HEK293 (cell line): ENCODE data around the gene FNIP1.

Experiments
- CTCF ChIA-PET: fragments of 350-600 bp; formaldehyde crosslinking; extraction: SDS; loops from one replicate; lab custom pipeline; 2021; ENCODE audit warnings: antibody characterized with exemption; lab: Yijun Ruan, JAX
- POLR2A ChIA-PET: fragments of 300-600 bp; formaldehyde crosslinking; extraction: SDS; loops from one replicate; lab custom pipeline; 2020; ENCODE audit warnings: antibody characterized with exemption, inconsistent platforms; lab: Yijun Ruan, JAX
- H3K27ac ChIP-seq: fragments of 200-500 bp; sonication (Bioruptor generic); 2 replicates; pipeline ENCODE4 v1.5.1; 2014; ENCODE audit warnings: low read depth, low read length, control low read depth, inconsistent platforms; ENCODE audit errors: extremely low read depth
- H3K36me3 ChIP-seq, 2 experiments: fragments of 200-500 bp in 1 of 2; sonication (Bioruptor generic) in 1 of 2; 1 replicate in 1 of 2; 2 replicates in 1 of 2; pipeline ENCODE4 v1.5.1; 2014 to 2017; ENCODE audit warnings: inconsistent platforms in 2 of 2, low read length in 2 of 2; ENCODE audit not compliant: control insufficient read depth in 2 of 2, insufficient read depth in 1 of 2
- H3K4me1 ChIP-seq: fragments of 200-500 bp; sonication (Bioruptor generic); 2 replicates; pipeline ENCODE4 v1.5.1; 2014; ENCODE audit warnings: mild to moderate bottlenecking, low read length, inconsistent platforms; ENCODE audit not compliant: control insufficient read depth, insufficient read depth
- H3K4me3 ChIP-seq: 2 replicates; pipeline ENCODE4 v1.5.1; 2011; ENCODE audit warnings: low read depth, mild to moderate bottlenecking, control low read depth, low read length, moderate library complexity
- H3K9me3 ChIP-seq: fragments of 200-500 bp; sonication (Bioruptor generic); 2 replicates; pipeline ENCODE4 v1.5.1; 2014; ENCODE audit warnings: low read depth, low read length, inconsistent platforms; ENCODE audit not compliant: control insufficient read depth, insufficient read depth
- MYNN ChIP-seq: fragments of 450-650 bp; formaldehyde crosslinking; IDR thresholded peaks from 2 replicates; pipeline ENCODE4 v1.5.1; 2016; ENCODE audit warnings: missing biosample characterization, missing genetic modification characterization, borderline replicate concordance
- OVOL3 ChIP-seq: fragments of 450-650 bp; formaldehyde crosslinking; IDR thresholded peaks from 2 replicates; pipeline ENCODE4 v1.5.1; 2016; ENCODE audit warnings: missing biosample characterization, missing genetic modification characterization
- PRDM1 ChIP-seq: fragments of 450-650 bp; formaldehyde crosslinking; IDR thresholded peaks from 2 replicates; pipeline ENCODE4; 2016; ENCODE audit warnings: missing biosample characterization, missing genetic modification characterization
- YY1 ChIP-seq: fragments of 450-650 bp; formaldehyde crosslinking; IDR thresholded peaks from 2 replicates; pipeline ENCODE4 v1.5.1; 2018; ENCODE audit warnings: missing biosample characterization, missing genetic modification characterization
- ZBTB8A ChIP-seq: fragments of 450-650 bp; formaldehyde crosslinking; IDR thresholded peaks from 2 replicates; pipeline ENCODE4 v1.5.1; 2016; ENCODE audit warnings: missing biosample characterization, missing genetic modification characterization
- ZNF112 ChIP-seq: fragments of 450-650 bp; formaldehyde crosslinking; IDR thresholded peaks from 2 replicates; pipeline ENCODE4 v1.5.0; 2017; ENCODE audit warnings: missing biosample characterization, missing genetic modification characterization
- ZNF114 ChIP-seq: fragments of 450-650 bp; formaldehyde crosslinking; IDR thresholded peaks from 2 replicates; pipeline ENCODE4 v1.5.0; 2017; ENCODE audit warnings: missing biosample characterization, missing genetic modification characterization
- ZNF2 ChIP-seq: fragments of 450-650 bp; formaldehyde crosslinking; IDR thresholded peaks from 2 replicates; pipeline ENCODE4 v1.5.1; 2016; ENCODE audit warnings: missing biosample characterization, missing genetic modification characterization
- ZNF350 ChIP-seq: fragments of 450-650 bp; formaldehyde crosslinking; IDR thresholded peaks from 2 replicates; pipeline ENCODE4 v1.5.0; 2017; ENCODE audit warnings: missing biosample characterization, mild to moderate bottlenecking, missing genetic modification characterization
- ZNF521 ChIP-seq: fragments of 450-650 bp; formaldehyde crosslinking; IDR thresholded peaks from 2 replicates; pipeline ENCODE4 v1.5.1; 2017; ENCODE audit warnings: missing biosample characterization, mild to moderate bottlenecking, missing genetic modification characterization
- ZNF600 ChIP-seq: fragments of 450-650 bp; formaldehyde crosslinking; IDR thresholded peaks from 2 replicates; pipeline ENCODE4 v1.5.1; 2016; ENCODE audit warnings: missing biosample characterization, missing genetic modification characterization
- ZNF830 ChIP-seq: fragments of 450-650 bp; IDR thresholded peaks from 2 replicates; pipeline ENCODE4 v1.5.0; 2018; ENCODE audit warnings: missing biosample characterization, missing genetic modification characterization, low read depth, mild to moderate bottlenecking, moderate library complexity
- TF ChIP-seq, protein P1 (sequence below): fragments of 450-650 bp; formaldehyde crosslinking; IDR thresholded peaks from 2 replicates; pipeline ENCODE4 v1.5.1; 2016; ENCODE audit warnings: missing biosample characterization, missing genetic modification characterization
- TF ChIP-seq, protein P2 (sequence below): sonication (generic); formaldehyde crosslinking; IDR thresholded peaks from 2 replicates; pipeline ENCODE4 v1.8.1; 2022; ENCODE audit warnings: mild to moderate bottlenecking, moderate library complexity, missing genetic modification reagents
- TF ChIP-seq, protein P3 (sequence below): fragments of 450-650 bp; formaldehyde crosslinking; IDR thresholded peaks from 2 replicates; pipeline ENCODE4 v1.5.1; 2017; ENCODE audit warnings: missing biosample characterization, missing genetic modification characterization
- TF ChIP-seq, protein P4 (sequence below): fragments of 450-650 bp; formaldehyde crosslinking; IDR thresholded peaks from 2 replicates; pipeline ENCODE4 v1.5.1; 2016; ENCODE audit warnings: missing biosample characterization, missing genetic modification characterization
- TF ChIP-seq, protein P5 (sequence below): fragments of 450-650 bp; formaldehyde crosslinking; IDR thresholded peaks from 2 replicates; pipeline ENCODE4 v1.5.1; 2016; ENCODE audit warnings: missing biosample characterization, missing genetic modification characterization, borderline replicate concordance
- TF ChIP-seq, protein P6 (sequence below): fragments of 450-650 bp; formaldehyde crosslinking; IDR thresholded peaks from 2 replicates; pipeline ENCODE4 v1.5.1; 2016; ENCODE audit warnings: missing biosample characterization, missing genetic modification characterization

Gene FNIP1

DNA sequence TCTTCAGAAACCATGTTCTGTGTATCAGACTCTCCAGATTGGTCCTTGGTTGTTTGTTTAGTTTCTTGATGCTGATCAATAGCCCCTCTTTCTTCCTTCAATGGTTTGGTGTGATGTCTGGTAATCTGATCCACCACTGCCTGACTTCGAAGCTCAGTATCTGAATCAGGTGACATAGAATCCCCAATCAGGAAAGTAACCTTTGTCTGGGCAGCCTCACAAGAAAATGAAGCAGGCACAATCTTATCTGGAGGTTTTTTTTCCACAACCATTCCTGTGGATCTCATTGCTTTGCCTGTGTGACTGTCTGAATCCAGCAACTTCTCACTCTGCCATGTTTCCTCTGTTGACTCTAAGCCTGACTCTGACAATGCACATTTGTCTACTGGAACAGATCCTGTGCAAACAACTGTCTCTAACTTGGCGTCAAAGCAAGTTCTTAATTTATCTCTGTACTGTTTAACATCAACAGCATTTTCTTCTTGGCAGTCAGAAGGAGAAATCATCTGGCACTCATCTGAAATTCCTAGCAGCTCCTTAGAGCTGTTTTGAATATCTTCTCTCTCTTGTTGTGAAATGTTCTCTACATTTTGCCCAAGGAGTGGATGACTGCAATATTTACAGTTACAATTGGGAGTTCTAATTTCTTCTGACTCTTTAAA lies 124.7 kb downstream of the FNIP1 start (continued):
- TF ChIP-seq, protein P1, sequence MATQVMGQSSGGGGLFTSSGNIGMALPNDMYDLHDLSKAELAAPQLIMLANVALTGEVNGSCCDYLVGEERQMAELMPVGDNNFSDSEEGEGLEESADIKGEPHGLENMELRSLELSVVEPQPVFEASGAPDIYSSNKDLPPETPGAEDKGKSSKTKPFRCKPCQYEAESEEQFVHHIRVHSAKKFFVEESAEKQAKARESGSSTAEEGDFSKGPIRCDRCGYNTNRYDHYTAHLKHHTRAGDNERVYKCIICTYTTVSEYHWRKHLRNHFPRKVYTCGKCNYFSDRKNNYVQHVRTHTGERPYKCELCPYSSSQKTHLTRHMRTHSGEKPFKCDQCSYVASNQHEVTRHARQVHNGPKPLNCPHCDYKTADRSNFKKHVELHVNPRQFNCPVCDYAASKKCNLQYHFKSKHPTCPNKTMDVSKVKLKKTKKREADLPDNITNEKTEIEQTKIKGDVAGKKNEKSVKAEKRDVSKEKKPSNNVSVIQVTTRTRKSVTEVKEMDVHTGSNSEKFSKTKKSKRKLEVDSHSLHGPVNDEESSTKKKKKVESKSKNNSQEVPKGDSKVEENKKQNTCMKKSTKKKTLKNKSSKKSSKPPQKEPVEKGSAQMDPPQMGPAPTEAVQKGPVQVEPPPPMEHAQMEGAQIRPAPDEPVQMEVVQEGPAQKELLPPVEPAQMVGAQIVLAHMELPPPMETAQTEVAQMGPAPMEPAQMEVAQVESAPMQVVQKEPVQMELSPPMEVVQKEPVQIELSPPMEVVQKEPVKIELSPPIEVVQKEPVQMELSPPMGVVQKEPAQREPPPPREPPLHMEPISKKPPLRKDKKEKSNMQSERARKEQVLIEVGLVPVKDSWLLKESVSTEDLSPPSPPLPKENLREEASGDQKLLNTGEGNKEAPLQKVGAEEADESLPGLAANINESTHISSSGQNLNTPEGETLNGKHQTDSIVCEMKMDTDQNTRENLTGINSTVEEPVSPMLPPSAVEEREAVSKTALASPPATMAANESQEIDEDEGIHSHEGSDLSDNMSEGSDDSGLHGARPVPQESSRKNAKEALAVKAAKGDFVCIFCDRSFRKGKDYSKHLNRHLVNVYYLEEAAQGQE (tag by site-specific recombination) = no peak
- TF ChIP-seq ZBTB8A (tag by site-specific recombination) (no peak), ZNF600 (tag by site-specific recombination) (no peak), ZNF350 (tag by site-specific recombination) (no peak), ZNF112 (no peak), ZNF521 (no peak), ZNF830 (tag by site-specific recombination) (no peak), ZNF114 (no peak), ZNF2 (tag by site-specific recombination) (no peak), YY1 (no peak)

DNA sequence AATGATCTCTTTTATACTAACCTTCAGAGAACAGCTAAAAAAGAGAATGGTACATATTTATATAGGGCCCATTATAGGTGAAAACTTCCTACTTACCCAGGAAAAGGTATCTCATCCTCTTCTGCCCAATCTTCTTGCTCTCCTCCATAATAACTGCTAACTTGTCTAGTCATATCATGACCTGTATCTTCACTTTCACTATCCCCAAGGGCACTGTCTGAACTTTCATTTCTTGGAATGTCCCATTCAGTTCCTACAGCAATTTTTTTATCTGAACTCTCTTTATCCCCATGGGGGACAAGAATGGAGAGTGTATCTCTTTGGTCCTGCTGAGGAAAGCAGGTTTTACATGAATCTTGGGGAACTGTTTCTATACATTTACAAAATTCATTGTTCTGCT lies 125.4 kb downstream of the FNIP1 start:
- no peaks in the 10 kb centered on the region for H3K4me1 ChIP-seq
- no peaks in the 10 kb centered on the region for H3K9me3 ChIP-seq
- no peak overlapping the region for H3K4me3 ChIP-seq
- ChIA-PET CTCF (no interaction called here), POLR2A (no interaction called here)
- H3K27ac ChIP-seq = no peak overlapping the region
- TF ChIP-seq OVOL3 (tag by site-specific recombination) (no peak), PRDM1 (tag by site-specific recombination) (peak; percentile 76)
- TF ChIP-seq, protein P2, sequence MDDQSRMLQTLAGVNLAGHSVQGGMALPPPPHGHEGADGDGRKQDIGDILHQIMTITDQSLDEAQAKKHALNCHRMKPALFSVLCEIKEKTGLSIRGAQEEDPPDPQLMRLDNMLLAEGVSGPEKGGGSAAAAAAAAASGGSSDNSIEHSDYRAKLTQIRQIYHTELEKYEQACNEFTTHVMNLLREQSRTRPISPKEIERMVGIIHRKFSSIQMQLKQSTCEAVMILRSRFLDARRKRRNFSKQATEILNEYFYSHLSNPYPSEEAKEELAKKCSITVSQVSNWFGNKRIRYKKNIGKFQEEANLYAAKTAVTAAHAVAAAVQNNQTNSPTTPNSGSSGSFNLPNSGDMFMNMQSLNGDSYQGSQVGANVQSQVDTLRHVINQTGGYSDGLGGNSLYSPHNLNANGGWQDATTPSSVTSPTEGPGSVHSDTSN (CRISPR knock-in tag) = no peak
- TF ChIP-seq, protein P3, sequence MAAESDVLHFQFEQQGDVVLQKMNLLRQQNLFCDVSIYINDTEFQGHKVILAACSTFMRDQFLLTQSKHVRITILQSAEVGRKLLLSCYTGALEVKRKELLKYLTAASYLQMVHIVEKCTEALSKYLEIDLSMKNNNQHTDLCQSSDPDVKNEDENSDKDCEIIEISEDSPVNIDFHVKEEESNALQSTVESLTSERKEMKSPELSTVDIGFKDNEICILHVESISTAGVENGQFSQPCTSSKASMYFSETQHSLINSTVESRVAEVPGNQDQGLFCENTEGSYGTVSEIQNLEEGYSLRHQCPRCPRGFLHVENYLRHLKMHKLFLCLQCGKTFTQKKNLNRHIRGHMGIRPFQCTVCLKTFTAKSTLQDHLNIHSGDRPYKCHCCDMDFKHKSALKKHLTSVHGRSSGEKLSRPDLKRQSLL (tag by site-specific recombination) = no peak
- peaks cover 12 to 71% of the 10 kb centered on the region in 2 experiments for H3K36me3 ChIP-seq

DNA sequence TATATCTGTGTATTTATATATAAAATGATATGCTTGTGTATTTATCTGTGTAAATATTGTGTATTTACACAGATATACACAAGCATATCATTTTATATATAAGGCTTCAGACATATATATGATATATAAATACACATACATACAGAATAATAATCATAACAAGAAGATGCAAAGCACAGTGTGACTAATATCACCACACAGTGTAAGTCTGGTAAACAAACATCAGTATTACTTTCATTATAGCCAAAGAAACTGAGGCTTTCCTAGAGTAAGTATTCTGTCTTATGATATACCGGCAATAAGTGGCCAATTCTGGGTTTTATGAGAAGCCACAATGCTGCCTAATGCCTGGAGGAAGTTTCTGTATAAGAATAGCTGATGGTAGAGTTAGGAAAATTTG lies 131.9 kb downstream of the FNIP1 start:
- Histone ChIP-seq H3K4me1 (no peaks in the 10 kb centered on the region), H3K36me3 (peaks cover 17 to 55% of the 10 kb centered on the region in 2 experiments; a peak in 2 of 3 replicates), H3K9me3 (no peaks in the 10 kb centered on the region), H3K27ac (no peak overlapping the region), H3K4me3 (no peak overlapping the region)
- CTCF ChIA-PET = no interaction called here
- POLR2A ChIA-PET = interaction anchor here (0.6 kb wide), 1 partner anchor 17 kb away, joined by 3 read pairs; no protein-coding TSS in a partner anchor
- TF ChIP-seq, protein P4, sequence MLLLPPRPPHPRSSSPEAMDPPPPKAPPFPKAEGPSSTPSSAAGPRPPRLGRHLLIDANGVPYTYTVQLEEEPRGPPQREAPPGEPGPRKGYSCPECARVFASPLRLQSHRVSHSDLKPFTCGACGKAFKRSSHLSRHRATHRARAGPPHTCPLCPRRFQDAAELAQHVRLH (tag by site-specific recombination) = no peak
- TF ChIP-seq, protein P5, sequence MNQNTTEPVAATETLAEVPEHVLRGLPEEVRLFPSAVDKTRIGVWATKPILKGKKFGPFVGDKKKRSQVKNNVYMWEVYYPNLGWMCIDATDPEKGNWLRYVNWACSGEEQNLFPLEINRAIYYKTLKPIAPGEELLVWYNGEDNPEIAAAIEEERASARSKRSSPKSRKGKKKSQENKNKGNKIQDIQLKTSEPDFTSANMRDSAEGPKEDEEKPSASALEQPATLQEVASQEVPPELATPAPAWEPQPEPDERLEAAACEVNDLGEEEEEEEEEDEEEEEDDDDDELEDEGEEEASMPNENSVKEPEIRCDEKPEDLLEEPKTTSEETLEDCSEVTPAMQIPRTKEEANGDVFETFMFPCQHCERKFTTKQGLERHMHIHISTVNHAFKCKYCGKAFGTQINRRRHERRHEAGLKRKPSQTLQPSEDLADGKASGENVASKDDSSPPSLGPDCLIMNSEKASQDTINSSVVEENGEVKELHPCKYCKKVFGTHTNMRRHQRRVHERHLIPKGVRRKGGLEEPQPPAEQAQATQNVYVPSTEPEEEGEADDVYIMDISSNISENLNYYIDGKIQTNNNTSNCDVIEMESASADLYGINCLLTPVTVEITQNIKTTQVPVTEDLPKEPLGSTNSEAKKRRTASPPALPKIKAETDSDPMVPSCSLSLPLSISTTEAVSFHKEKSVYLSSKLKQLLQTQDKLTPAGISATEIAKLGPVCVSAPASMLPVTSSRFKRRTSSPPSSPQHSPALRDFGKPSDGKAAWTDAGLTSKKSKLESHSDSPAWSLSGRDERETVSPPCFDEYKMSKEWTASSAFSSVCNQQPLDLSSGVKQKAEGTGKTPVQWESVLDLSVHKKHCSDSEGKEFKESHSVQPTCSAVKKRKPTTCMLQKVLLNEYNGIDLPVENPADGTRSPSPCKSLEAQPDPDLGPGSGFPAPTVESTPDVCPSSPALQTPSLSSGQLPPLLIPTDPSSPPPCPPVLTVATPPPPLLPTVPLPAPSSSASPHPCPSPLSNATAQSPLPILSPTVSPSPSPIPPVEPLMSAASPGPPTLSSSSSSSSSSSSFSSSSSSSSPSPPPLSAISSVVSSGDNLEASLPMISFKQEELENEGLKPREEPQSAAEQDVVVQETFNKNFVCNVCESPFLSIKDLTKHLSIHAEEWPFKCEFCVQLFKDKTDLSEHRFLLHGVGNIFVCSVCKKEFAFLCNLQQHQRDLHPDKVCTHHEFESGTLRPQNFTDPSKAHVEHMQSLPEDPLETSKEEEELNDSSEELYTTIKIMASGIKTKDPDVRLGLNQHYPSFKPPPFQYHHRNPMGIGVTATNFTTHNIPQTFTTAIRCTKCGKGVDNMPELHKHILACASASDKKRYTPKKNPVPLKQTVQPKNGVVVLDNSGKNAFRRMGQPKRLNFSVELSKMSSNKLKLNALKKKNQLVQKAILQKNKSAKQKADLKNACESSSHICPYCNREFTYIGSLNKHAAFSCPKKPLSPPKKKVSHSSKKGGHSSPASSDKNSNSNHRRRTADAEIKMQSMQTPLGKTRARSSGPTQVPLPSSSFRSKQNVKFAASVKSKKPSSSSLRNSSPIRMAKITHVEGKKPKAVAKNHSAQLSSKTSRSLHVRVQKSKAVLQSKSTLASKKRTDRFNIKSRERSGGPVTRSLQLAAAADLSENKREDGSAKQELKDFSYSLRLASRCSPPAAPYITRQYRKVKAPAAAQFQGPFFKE (tag by site-specific recombination) = no peak
- TF ChIP-seq MYNN (tag by site-specific recombination) = no peak
- TF ChIP-seq, protein P6, sequence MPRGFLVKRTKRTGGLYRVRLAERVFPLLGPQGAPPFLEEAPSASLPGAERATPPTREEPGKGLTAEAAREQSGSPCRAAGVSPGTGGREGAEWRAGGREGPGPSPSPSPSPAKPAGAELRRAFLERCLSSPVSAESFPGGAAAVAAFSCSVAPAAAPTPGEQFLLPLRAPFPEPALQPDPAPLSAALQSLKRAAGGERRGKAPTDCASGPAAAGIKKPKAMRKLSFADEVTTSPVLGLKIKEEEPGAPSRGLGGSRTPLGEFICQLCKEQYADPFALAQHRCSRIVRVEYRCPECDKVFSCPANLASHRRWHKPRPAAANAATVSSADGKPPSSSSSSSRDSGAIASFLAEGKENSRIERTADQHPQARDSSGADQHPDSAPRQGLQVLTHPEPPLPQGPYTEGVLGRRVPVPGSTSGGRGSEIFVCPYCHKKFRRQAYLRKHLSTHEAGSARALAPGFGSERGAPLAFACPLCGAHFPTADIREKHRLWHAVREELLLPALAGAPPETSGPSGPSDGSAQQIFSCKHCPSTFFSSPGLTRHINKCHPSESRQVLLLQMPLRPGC (tag by site-specific recombination) = no peak
- TF ChIP-seq, protein P3 (tag by site-specific recombination) = no peak
